ENCODE data around the gene HNRNPH3.
"Not testable (repeated sequence)": the region's sequence is repeated elsewhere in the genome, so short reads cannot be mapped to it uniquely, and the experiment has no call there.

Gene HNRNPH3, protein sequence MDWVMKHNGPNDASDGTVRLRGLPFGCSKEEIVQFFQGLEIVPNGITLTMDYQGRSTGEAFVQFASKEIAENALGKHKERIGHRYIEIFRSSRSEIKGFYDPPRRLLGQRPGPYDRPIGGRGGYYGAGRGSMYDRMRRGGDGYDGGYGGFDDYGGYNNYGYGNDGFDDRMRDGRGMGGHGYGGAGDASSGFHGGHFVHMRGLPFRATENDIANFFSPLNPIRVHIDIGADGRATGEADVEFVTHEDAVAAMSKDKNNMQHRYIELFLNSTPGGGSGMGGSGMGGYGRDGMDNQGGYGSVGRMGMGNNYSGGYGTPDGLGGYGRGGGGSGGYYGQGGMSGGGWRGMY

DNA sequence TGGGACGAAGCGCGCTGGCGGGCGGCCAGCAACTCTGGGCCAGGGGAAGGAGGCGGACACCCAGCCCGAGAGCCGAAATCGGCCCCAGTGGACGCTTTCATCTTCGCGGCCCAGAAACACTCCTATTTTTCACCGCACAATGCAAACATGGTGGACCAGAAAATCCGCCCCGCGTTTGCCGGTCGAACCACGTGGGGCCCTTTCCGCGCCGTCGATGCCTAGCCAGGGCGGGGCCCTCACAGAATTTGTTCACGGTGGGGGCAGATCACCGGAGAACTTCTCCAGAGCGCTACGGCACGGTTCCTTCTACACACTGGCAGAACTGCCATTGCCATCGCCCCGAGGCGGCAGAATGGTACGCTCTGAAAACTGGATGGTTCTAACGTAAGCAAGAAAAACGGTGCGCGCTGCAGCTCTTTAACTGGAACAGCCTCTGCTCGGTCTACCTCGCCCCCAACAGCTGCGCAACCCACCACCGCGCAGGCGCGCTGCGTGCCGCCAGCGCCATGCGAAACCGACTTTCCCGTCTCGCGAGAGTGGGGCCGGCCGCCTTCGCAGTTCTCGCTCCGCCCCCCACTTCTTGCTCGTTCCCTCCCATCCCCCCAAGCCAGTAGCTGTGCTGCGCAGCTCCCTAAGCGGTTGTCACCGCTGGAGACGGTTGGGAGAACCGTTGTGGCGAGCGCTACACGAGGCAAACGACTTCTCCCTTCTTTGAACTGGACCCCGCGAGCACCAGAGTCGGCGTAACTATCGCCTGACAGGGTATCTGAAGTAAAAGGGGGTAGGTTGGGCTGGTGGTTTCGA is at the start of gene HNRNPH3:
HNRNPH3 (plus strand) TSS at position 610 of the 804 bp plus-strand sequence. CDS start 5,158 bp downstream, outside the sequence.
- peak; percentile 20 for DNase-seq

DNA sequence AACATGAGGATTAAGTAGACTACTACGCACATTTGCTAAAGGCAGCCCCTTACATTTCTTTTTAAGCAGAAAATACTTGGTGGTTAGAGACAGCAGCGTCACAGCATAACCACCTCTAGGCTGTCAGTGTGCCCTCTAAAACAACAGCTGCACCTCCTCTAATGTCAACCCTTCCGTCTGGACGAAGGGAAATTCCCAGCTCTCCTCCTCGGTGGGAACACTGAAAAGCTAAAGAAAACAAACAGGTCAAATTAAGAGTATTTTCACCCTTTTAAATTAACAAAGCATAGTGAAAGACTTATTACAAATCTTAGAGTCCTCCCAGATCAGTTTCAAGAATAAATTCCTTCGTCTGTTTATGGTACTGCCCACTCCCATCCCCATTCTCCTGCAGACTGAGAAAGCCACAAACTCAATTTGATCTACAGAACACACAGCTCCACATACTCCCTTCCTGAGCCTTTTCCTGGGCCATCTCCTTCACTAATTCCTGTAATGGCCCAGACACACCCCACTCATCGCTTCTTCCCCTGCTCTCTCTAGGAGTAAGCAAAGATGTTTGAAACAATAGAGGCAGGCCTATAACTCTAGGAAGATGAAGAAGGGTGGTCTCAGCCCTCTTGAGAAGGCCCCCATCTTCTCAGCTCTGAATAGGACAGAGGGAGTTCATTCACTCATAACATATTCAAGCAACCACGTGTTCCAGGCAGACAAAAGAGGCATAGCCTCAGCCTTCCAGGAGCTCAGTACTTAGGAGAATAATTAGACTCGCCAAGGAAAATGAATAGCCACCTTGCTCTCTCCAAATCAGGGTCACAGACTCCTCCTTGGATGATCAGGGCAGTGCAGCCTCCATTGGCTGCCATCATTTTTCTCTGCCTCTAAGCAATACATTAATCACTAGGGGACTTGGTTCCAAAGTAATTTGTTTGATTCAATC is 47.5 kb upstream of the HNRNPH3 start:
- DNase-seq = no peak

GRCh38 chr10:68288717-68289116 is 43.1 kb upstream of the HNRNPH3 start:
- no peak for DNase-seq

GRCh38 chr10:68290736-68291135 is 41.1 kb upstream of the HNRNPH3 start:
- DNase-seq = no peak

DNA sequence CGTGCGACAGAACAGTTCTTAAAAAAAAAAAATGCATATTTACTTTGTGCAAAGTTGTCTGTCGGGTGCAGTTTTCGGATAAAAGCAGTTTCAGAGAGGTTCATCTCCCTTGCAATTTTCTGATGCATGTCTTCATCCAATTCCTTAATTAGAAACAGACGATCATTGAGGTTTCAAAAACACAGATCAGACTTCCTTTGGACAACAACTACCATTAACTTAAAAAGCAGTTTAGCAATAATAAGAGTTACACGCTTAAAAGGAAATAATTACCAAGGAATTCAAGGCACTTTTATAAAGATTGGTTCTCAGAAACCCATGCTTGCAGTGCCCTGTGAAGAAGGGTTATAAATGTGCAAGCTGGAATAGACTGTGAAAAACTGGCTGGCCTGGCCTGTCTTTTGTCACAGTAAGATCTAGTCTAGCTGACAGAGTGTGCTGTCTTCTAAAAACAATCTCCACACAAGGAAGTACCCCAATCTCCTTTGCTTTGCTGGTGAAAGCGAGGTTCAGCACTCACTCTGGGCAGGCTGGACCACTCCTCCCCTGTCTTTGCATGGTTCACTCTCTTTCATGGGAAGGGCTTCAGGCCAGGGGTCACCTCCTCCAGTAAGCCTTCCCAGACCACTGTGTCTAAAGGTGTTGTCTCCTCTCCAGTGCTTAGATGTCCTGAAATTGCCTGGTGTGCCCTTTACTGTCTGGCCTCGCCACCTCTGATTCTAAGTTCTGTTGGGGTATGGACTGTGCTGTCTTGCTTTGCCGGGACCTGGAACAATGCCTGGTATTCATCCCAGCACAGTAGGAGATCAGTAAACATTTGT is 34.8 kb upstream of the HNRNPH3 start:
- DNase-seq = no peak

- no peak for DNase-seq
These were observed 30.6 kb upstream of the HNRNPH3 start for GRCh38 chr10:68301301-68301700.

- peak; percentile 2 for DNase-seq
These were observed 29.9 kb upstream of the HNRNPH3 start for GRCh38 chr10:68301790-68302502.

GRCh38 chr10:68302503-68302823 is 29.4 kb upstream of the HNRNPH3 start:
- DNase-seq = no peak

GRCh38 chr10:68302871-68303270 is 29.0 kb upstream of the HNRNPH3 start:
- DNase-seq = no peak

DNA sequence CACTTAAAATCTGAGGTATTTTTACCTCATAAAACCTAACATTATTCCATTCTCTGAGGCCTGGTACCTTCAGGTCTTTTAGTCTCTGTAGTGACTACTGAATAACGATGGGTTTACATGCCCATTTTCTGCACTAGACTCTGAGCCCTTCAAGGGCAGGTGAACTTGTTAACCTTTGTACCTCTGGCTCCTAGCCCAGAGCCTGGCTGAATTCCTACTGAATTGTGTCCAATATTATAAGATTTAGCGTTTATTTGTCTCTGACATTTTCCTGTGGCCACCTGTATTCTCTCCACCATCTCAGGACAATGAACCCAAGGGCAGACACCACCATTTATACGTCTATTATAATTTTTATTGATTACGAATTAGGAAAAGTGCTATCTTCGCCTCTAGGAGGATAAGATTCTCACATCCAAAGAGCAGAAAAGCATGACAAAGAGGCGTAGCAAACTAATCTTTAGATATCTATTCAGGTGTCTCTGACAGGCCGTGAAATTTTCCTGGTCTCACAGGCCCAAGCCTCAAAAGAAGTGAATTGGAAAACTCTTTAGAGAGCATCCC is 27.9 kb upstream of the HNRNPH3 start:
- DNase-seq = no peak

- DNase-seq = no peak
These were observed 26.0 kb upstream of the HNRNPH3 start for GRCh38 chr10:68305854-68306253.

DNA sequence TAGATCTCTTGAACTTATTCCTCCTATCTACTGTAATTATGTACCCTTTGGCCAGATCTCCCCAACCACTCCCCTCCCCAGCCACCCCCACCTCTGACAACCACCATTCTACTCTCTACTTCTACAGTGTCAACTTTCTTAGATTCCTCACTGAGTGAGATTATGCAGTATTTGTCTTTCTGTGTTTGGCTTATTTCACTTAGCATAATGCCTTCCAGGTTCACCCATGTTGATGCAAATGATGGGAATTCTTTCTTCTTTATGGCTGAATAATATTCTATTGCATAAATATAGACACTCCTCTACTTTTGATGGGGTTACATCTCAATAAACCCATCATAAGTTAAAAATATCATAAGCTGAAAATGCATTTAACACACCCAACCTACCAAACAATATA is 21.3 kb upstream of the HNRNPH3 start:
- no peak for DNase-seq

GRCh38 chr10:68314930-68315329 is 16.9 kb upstream of the HNRNPH3 start:
- DNase-seq = not testable (repeated sequence)

DNA sequence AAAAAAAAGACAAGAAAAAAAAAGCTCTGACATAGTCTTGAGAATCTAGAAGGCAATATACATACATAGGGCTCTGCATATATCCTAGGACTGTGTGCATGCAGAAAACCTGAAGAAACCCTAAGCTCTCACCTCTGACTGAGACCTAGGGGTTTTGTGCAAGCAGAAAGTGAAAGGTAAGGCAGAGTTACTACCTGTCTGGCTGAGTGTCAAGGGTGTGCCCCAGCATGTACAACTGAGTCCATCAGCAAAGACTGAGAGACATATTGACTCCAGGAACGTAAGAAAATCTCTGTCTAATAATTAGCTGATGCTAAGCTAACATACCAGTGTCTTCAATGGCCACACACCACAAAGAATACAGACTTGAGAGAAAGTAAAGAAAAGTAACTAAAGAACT is 16.3 kb upstream of the HNRNPH3 start:
- DNase-seq = no peak

DNA sequence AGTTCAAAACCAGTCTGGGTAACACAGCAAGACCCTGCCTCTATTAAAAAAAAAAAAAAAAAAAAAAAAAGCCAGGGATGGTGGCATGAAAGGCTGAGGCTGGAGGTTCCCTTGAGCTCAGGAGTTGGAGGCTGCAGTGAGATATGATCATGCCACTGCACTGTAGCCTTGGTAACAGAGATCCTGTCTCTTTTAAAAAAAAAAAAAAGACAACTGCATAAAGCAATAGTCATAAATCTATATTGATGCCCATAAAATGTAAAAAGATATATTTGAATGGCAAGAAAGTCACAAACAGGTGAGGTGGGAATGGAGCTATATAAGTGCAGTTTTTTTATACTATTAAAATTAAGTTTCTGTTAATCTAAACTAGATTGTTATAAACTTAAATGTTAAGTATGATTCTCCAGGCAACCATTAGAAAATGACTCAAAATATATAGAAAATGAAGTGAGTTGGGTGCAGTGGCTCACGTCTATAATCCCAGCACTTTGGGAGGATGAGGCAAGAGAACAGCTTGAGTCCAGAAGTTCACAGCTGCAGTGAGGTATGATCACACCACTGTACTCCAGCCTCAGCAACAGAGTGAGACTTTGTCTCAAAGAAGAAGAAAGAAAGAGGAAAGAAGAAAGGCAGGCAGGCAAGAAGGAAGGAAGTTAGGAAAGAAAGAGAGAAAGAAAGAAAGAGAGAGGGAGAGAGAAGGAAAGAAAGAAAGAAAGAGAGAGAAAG is 13.4 kb upstream of the HNRNPH3 start:
- no peak for DNase-seq

DNA sequence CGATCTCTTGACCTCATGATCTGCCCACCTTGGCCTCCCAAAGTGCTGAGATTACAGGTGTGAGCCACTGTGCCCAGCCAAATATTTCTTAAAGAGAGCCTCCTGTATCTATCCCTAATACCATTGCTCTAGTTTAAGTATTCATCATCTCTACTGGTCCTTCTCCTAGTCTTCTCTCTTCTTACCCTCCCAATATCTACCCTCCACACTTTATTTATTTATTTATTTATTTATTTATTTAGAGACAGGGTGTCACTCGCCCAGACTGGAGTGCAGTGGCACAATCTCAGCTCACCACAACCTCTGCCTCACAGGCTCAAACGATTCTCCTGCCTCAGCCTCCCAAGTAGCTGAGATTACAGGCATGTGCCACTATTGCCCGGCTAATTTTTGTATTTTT is 7.5 kb upstream of the HNRNPH3 start:
- not testable (repeated sequence) for DNase-seq

GRCh38 chr10:68327889-68328786 is 3.7 kb upstream of the HNRNPH3 start:
- DNase-seq = no peak

- no peak for DNase-seq
These were observed 2.4 kb upstream of the HNRNPH3 start for GRCh38 chr10:68329506-68329861.

GRCh38 chr10:68330852-68331454 is 911 bp upstream of the HNRNPH3 start:
- no peak for DNase-seq
